Hepatocyte (in vitro differentiated cells): ENCODE measurements around the gene GGA1. TPM values are rescaled to one million over a fixed set of nuclear protein-coding genes. Genes with fewer than 3 reads are reported as not detected.

Source experiments
- DNase-seq: peaks from one replicate; pipeline ENCODE4 v3.0.0-alpha.2; 2016; ENCODE audit warnings: low spot score
- H2AFZ ChIP-seq: fragments of 200-600 bp; sonication (generic); 2 replicates; pipeline ENCODE4 v1.6.0; 2016; ENCODE audit warnings: antibody characterized with exemption, mild to moderate bottlenecking
- H3K27ac ChIP-seq: fragments of 200-600 bp; sonication (generic); 2 replicates; pipeline ENCODE4 v1.5.1; 2016; ENCODE audit warnings: mild to moderate bottlenecking
- H3K27me3 ChIP-seq: fragments of 200-600 bp; sonication (generic); 2 replicates; pipeline ENCODE4 v1.6.1; 2016
- H3K36me3 ChIP-seq: fragments of 200-600 bp; sonication (generic); replicated peaks from 2 replicates; pipeline ENCODE4 v1.5.1; 2016; ENCODE audit warnings: low read depth; ENCODE audit not compliant: insufficient read depth
- H3K4me1 ChIP-seq: fragments of 200-600 bp; sonication (generic); 2 replicates; pipeline ENCODE4 v1.5.1; 2016; ENCODE audit warnings: mild to moderate bottlenecking, moderate library complexity; ENCODE audit not compliant: insufficient read depth
- H3K4me2 ChIP-seq: fragments of 200-600 bp; sonication (generic); 2 replicates; pipeline ENCODE4 v1.6.0; 2016
- H3K4me3 ChIP-seq: fragments of 200-600 bp; sonication (generic); 2 replicates; pipeline ENCODE4 v1.5.1; 2016; ENCODE audit warnings: mild to moderate bottlenecking
- H3K79me2 ChIP-seq: fragments of 200-600 bp; sonication (generic); 2 replicates; pipeline ENCODE4 v1.6.0; 2017; ENCODE audit warnings: mild to moderate bottlenecking
- H3K9me2 ChIP-seq: fragments of 200-600 bp; sonication (generic); replicated peaks from 2 replicates; pipeline ENCODE4 v1.6.0; 2017; ENCODE audit warnings: mild to moderate bottlenecking; ENCODE audit not compliant: insufficient read depth
- H3K9me3 ChIP-seq: fragments of 200-600 bp; sonication (generic); 2 replicates; pipeline ENCODE4 v1.5.1; 2016; ENCODE audit warnings: low read depth, mild to moderate bottlenecking
- H4K20me1 ChIP-seq: fragments of 200-600 bp; sonication (generic); 2 replicates; pipeline ENCODE4 v1.6.0; 2016; ENCODE audit warnings: mild to moderate bottlenecking; ENCODE audit not compliant: insufficient read depth, poor library complexity, severe bottlenecking
- CTCF ChIP-seq: fragments of 200-600 bp; sonication (generic); IDR thresholded peaks from 2 replicates; pipeline ENCODE4 v1.5.1; 2016; ENCODE audit warnings: antibody characterized with exemption, mild to moderate bottlenecking; ENCODE audit not compliant: poor library complexity
- EZH2 ChIP-seq: fragments of 200-600 bp; sonication (generic); IDR thresholded peaks from 2 replicates; pipeline ENCODE4 v1.6.1; 2016; ENCODE audit warnings: antibody characterized with exemption, mild to moderate bottlenecking, borderline replicate concordance
- EZH2phosphoT487 ChIP-seq: fragments of 200-600 bp; sonication (generic); IDR thresholded peaks from one replicate; pipeline ENCODE4 v1.6.1; 2018; ENCODE audit warnings: antibody characterized with exemption, mild to moderate bottlenecking, low read depth, moderate library complexity; ENCODE audit not compliant: unreplicated experiment, severe bottlenecking
- WGBS: methylation state at CpG from one replicate; pipeline ENCODE4 v1.1.6; 2016; ENCODE audit warnings: low lambda C conversion rate; ENCODE audit errors: missing lambda C conversion rate; 5-methylcytosine and 5-hydroxymethylcytosine counted together
- polyA plus RNA-seq: library from polyadenylated mRNA; unstranded; fragments of >200 nt; fragmentation: Nextera tagmentation; extraction: Ambion mirVana; gene quantifications from 2 replicates; pipeline ENCODE4 v1.2.1, GENCODE V29; 2016
- total RNA-seq: library from RNA; depleted of rRNA; stranded (reverse); fragments of >200 nt; gene quantifications from 2 replicates; pipeline ENCODE4 v1.2.3, GENCODE V29; 2014

GGA1 gene
- total and polyA plus RNA-seq, 2 experiments from 2014 or later = 30.2 to 51.5 TPM

GRCh38 chr22:37627121-37627520 is 18.5 kb downstream of the GGA1 start:
- H3K36me3 ChIP-seq = no peaks in the 10 kb centered on the region
- no peaks in the 10 kb centered on the region for H3K9me3 ChIP-seq
- no peak overlapping the region for H3K4me3 ChIP-seq
- no peaks in the 10 kb centered on the region for H3K79me2 ChIP-seq
- no peaks in the 10 kb centered on the region for H4K20me1 ChIP-seq
- H3K9me2 ChIP-seq = no peaks in the 10 kb centered on the region
- TF ChIP-seq EZH2phosphoT487 = no peak
- 88% methylated on average over 7 of the region's 7 CpGs for WGBS
- DNase-seq = no peak
- H3K4me2 ChIP-seq = no peak overlapping the region
- H2AFZ ChIP-seq = no peak overlapping the region
- peak overlapping the region; percentile 15 for H3K27ac ChIP-seq
- peaks cover 22% of the 10 kb centered on the region for H3K4me1 ChIP-seq
- no peaks in the 10 kb centered on the region for H3K27me3 ChIP-seq

GRCh38 chr22:37627545-37627944 is 18.9 kb downstream of the GGA1 start:
- no peaks in the 10 kb centered on the region for H4K20me1 ChIP-seq
- H3K4me3 ChIP-seq = no peak overlapping the region
- no peaks in the 10 kb centered on the region for H3K9me2 ChIP-seq
- WGBS = 90% methylated on average over 6 of the region's 6 CpGs
- no peak overlapping the region for H3K27ac ChIP-seq
- no peak overlapping the region for H3K4me2 ChIP-seq
- H3K79me2 ChIP-seq = no peaks in the 10 kb centered on the region
- DNase-seq = no peak
- H3K36me3 ChIP-seq = no peaks in the 10 kb centered on the region
- no peaks in the 10 kb centered on the region for H3K9me3 ChIP-seq
- no peak for TF ChIP-seq CTCF
- TF ChIP-seq EZH2phosphoT487 = no peak
- TF ChIP-seq EZH2 = no peak
- H2AFZ ChIP-seq = no peak overlapping the region
- H3K27me3 ChIP-seq = no peaks in the 10 kb centered on the region
- H3K4me1 ChIP-seq = peaks cover 26% of the 10 kb centered on the region

GRCh38 chr22:37628830-37629229 is 20.2 kb downstream of the GGA1 start:
- Histone ChIP-seq H4K20me1 (no peaks in the 10 kb centered on the region), H3K4me2 (no peak overlapping the region), H3K27ac (no peak overlapping the region), H3K4me1 (peaks cover 37% of the 10 kb centered on the region), H3K36me3 (no peaks in the 10 kb centered on the region), H3K4me3 (no peak overlapping the region), H3K9me2 (no peaks in the 10 kb centered on the region), H3K9me3 (no peaks in the 10 kb centered on the region), H3K27me3 (no peaks in the 10 kb centered on the region), H3K79me2 (no peaks in the 10 kb centered on the region), H2AFZ (no peak overlapping the region)
- no peak for DNase-seq
- TF ChIP-seq EZH2 (no peak), EZH2phosphoT487 (no peak), CTCF (no peak)
- 94% methylated on average over 8 of the region's 8 CpGs for WGBS

GRCh38 chr22:37629928-37630327 is 21.3 kb downstream of the GGA1 start:
- Histone ChIP-seq H3K27ac (no peak overlapping the region), H3K4me1 (peaks cover 44% of the 10 kb centered on the region), H3K27me3 (no peaks in the 10 kb centered on the region), H2AFZ (no peak overlapping the region), H3K4me3 (no peak overlapping the region), H4K20me1 (no peaks in the 10 kb centered on the region), H3K36me3 (no peaks in the 10 kb centered on the region), H3K4me2 (no peak overlapping the region), H3K9me2 (no peaks in the 10 kb centered on the region), H3K9me3 (no peaks in the 10 kb centered on the region), H3K79me2 (no peaks in the 10 kb centered on the region)
- WGBS = 88% methylated on average over 8 of the region's 10 CpGs
- TF ChIP-seq EZH2phosphoT487 (no peak), EZH2 (no peak), CTCF (no peak)
- DNase-seq = no peak
